GM18951 (cell line): ENCODE results near the gene UTF1.

Source experiments
- POLR2A ChIP-seq: IDR thresholded peaks from 4 replicates; pipeline ENCODE4 v1.6.1; 2011; ENCODE audit warnings: mild to moderate bottlenecking; ENCODE audit not compliant: insufficient read length, insufficient read depth; ENCODE audit errors: extremely low read depth
- in situ Hi-C: fragments of 300-500 bp; cut with MboI; formaldehyde crosslinking; loops from one replicate; pipeline ENCODE4 v1.12.0; 2022; ENCODE audit warnings: low sequenced_read_pairs, mixed read lengths, inconsistent platforms; ENCODE audit not compliant: unreplicated experiment

Gene UTF1

DNA sequence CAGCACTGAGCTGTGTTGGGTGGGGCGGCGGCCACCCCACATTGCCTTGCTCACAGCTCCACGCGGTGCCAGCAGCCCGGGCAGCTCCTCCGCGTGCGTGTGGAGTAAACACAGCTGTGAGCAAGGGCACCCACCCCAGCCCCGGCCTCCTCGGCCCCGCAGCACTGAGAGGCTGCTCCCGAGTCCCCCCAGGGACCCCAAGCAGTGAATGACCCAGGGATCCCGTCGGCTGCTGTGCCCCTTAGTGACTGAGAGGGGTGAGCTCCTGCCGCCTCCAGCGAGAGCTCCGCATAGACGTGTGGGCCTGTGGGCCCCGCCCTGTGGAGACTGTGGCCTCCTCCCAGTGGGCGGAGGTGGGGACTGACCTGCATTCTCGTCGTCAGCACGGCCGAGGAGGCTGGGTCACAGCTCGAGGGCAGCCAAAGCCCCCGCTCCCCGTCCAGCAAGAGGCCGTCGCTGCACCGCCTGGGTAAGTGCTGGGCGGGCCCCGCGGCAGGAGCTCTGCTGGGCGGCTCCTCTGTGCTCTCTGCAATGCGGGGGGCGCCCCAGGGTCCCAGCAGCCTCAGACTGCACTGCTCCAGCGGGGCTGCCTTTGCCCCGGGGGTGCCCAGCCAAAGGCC is 29.9 kb upstream of the UTF1 start:
- in situ Hi-C loops, result no loop called here
- TF ChIP-seq POLR2A, result no peak

GRCh38 chr10:133200621-133201031 is 29.4 kb upstream of the UTF1 start:
- no peak for TF ChIP-seq POLR2A
- in situ Hi-C loops, result no loop called here

DNA sequence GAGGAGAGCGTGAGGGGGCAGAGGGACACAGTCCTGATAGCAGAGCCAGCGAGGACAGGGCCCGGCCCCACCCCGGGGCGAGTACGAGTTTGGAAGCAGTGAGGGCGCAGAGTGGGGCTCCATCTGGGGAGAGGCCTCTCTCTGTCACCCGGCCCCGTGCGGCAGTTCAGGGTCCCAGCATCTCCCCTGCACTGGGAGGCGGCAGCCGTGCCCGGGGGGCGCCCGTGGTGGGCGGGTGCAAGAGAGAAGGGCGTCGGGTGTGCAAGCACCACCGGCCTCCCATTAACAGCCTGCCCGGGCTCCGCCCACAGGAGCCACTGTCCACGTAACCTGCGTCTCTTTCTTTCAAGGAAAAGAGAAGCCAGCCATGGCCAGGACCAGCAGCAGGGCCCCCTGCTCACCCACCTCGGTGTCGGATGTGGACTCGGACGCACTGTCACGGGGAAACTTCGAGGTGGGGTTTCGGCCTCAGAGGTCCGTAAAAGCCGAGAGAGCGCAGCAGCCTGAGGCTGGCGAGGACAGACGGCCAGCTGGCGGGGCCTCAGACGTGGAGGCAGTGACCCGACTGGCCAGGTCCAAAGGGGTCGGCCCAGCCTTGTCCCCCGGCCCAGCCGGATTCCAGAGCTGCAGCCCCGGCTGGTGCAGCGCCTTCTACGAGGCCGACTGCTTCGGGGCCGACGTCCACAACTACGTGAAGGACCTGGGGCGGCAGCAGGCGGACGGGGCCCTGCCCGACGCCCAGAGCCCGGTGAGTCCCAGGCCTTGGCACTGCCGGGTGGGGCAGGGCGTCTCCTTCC is 28.7 kb upstream of the UTF1 start:
- no peak for TF ChIP-seq POLR2A
- in situ Hi-C loops, result no loop called here

GRCh38 chr10:133201948-133202725 is 27.9 kb upstream of the UTF1 start:
- in situ Hi-C loops, result no loop called here
- no peak for TF ChIP-seq POLR2A

- in situ Hi-C loops, result no loop called here
- TF ChIP-seq POLR2A, result no peak
Observed at GRCh38 chr10:133202778-133203651, 27.0 kb upstream of the UTF1 start.

DNA sequence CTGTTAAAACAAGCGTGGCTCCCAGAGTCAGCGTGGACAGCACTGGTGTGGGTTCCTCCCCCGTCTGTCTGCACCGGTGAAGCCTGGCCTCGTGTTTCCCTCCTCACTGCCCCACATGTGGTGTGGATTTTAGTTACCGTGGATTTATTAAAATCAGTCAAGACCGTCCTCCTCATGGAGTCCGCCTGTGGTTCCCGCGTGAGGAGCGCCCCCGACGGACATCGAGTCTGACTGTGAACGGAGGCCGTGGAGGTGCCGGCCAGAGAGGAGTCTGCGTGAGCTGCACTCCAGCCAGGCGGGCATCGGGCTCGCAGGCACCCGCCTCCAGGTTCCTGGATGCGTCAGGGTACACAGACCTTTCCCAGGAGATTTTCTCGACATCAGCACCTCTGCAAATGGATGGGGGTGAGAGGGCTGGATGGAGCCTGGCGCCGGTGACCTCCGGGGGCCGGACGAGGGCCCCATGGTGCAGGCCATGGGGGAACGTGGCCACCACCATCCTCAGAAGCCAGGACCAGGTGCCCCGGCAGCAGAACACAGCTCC is 26.3 kb upstream of the UTF1 start:
- in situ Hi-C loops, result no loop called here
- TF ChIP-seq POLR2A, result no peak

DNA sequence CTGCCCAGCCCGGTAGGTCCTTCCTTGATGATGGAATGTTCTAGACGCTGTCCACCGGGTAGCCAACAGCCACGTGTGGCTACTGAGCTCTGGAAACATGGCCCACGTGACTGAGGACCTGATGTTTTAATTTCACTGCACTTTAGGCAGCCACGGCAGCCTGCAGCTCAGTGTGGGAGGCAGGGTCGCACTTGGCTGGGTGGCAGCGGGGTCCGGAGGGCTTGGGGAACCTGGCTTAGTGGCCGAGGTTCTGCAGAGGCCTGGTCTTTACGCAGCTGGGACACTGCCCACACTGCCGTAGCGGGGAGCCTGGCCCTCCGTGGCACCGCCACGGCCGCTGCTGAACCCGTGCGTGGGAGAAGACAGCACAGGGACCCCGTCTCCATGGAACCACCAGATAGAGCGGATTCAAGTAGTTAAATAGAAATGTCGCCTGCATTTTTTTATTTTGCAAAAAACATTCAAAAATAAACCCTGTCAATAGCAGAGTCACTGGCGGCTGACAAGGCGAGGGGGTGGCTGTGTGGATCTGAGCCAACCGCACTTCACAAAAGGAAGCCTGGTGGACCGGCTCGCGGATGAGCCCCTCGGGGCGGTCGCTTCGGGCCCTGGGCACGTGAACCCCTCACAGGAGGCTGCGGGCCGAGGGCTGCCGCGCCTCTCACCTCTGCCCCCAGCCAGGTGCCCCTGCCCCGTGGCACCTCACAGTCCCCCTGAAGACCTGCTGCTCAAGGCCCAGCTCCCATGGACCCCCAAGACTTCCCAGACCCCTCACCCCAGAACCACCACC is 25.6 kb upstream of the UTF1 start:
- TF ChIP-seq POLR2A, result no peak
- in situ Hi-C loops, result no loop called here

- in situ Hi-C loops, result no loop called here
- TF ChIP-seq POLR2A, result no peak
Observed at GRCh38 chr10:133205146-133205545, 24.9 kb upstream of the UTF1 start.

DNA sequence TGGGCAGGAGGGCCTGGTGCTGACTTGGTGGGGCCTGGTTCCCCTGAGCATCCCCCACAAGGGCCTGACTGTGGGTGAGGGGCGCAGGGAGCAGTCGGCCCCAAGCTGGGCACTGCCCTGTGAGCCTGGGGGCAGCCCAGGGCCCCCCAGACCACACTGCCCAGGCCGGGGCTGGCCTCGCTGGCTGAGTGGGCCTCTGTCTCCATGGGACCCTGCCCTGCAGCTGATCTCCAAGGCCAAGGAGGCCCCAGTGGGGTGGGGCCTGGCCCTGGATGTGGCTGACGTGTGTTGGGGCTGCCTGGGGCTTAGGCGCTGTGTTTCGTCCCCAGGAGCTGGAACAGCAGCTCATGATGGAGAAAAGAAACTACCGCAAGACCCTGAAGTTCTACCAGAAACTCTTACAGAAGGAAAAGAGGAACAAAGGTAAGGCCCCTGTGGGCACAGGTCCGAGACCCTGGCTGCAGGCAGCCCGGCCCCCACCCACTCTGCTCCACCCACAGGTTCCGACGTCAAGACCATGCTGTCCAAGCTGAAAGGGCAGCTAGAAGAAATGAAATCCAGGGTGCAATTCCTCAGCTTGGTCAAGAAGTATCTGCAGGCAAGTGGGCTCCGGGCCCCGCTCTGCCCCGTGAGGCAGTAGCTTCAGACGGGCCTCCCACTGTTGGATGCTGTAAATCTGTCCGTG is 23.5 kb upstream of the UTF1 start:
- TF ChIP-seq POLR2A, result no peak
- in situ Hi-C loops, result no loop called here

GRCh38 chr10:133207041-133207600 is 22.9 kb upstream of the UTF1 start:
- no peak for TF ChIP-seq POLR2A
- in situ Hi-C loops, result no loop called here

DNA sequence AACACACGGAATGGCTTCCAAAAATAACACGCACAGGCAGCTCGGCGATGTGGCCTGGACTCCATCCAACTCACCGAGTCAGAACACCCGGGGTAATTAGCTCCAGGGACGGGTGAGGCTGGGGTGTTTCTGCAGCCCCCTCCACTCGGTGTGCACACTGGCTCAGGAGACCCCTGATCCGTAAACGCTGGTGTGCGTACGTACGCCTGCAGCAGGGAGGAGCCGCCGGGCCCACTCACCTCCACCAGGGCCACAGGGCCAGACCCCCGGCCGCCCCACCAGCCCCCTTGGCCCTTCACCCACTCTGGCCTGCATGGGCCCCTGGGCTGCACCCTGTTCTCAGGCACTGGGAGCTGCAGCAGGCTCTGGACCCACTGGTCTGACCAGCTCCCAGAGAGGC is 22.4 kb upstream of the UTF1 start:
- in situ Hi-C loops, result no loop called here
- no peak for TF ChIP-seq POLR2A
